ENCODE data around the gene PARVG. TPM values are rescaled to one million over a fixed set of nuclear protein-coding genes. Genes with fewer than 3 reads are reported as not detected.

The PARVG gene
- total RNA-seq, 1 donor from 2014 or later, result 0.34 TPM

DNA sequence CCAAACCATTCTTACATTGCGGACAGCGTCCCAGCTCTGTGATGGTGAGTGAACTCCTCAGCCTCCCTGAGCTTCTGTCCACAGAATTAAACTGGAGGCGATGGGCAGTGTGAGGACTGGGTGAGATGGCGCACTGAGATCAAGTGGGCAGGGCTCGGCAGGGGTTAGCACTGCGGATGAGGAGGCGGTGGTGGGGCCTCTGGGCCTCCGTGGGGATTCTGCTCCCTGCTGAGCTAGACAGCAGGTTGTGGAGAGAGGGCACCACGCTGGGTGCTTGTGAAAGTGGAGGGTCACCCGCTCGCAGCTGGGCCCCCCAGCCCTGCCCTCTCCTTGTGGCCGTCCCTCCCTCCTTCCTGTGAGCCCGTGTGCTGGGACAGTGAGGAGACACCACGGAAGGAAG, 25.6 kb upstream of the PARVG start:
- no peak for DNase-seq

DNA sequence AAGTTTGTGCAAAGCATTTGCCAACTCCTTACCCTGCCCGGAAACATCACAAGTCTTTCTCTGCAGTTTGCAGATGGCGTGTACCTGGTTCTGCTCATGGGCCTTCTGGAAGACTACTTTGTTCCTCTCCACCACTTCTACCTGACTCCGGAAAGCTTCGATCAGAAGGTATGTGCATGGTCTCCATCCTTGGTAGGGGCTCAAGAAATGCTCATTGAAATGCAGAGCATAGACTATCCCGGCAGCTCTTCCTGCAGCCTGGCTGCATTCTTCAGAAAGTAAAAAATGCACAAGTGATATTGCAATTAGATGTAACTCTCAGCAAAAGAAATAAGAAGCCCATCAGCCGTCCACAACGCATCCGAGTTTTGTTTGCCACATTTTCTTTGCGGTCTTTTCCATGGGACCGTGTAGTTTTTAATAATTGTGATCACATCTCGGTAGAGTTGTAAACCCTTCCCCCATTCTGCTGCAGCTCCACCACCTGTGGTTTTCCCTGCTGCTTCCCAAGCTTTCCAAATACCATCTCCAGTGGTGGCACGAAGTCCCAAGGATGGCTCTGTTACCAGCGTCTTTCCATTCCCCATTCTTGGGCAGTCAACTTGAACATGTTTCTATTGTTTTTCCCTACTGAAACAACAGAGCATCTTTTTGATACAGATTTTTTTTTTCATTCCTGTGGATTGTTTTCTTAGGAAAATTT, 22.7 kb upstream of the PARVG start:
- DNase-seq, result no peak

DNA sequence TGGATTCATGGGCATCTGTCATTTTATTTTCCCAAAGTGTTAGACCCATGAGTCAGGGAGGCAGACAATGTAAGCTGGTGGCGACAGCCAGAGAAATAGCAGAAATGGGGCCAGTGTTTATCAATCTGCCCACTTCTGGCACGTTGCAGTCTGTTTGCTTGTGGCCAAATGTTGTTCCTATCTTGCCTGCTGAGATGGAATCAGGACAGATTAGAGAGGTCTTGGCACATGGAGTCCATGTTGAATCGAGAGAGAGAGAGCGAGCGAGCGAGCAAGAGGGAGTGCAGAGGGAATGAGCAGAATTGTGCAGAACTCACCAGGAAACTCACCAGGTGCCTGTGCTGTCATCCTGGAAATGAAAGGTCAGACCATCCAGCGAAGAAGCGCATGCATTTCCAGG, 21.9 kb upstream of the PARVG start:
- no peak for DNase-seq

GRCh38 chr22:44159221-44159620, 21.5 kb upstream of the PARVG start:
- peak; percentile 7 for DNase-seq

- no peak for DNase-seq
Measured at GRCh38 chr22:44159811-44160210, 20.9 kb upstream of the PARVG start.

DNA sequence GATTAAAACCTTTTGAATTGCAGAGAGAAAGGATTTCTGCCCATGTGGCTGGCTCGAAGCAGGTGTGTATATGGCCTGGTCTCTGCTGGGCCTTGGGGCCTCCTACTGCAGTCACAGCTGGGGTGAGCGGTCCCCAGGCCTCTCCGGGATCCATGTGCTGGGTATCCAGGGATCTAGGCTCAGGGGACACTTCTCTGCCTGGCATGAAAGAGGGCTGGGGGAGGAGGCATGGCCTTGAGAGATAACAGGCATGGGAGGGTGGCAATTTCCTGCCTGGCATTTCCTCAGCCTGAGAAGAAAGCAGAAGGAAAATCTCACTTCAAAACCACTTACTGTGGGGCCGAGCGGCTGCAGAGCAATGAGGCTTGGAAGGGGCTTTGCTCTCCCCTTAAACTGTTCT, 20.3 kb upstream of the PARVG start:
- no peak for DNase-seq

DNA sequence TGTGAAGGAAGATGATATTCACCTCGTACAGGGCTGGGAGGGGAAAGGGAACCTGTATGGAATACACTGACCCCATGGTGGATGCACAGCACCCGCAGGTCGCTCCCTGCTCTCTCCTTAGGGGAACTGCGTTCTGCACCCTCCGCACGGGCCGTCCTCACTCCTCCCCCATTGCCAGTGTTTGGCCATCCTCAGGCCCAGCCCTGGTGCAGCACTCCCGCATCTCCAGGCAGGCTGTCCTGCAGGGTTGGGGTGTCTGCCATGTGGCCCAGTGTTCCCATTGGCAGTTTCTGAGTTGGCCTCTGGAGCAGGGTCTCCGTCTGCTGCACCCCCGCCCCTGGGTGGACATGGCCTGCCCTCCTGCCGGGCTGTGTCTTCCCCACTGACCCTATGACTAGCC, 19.1 kb upstream of the PARVG start:
- DNase-seq, result no peak

DNA sequence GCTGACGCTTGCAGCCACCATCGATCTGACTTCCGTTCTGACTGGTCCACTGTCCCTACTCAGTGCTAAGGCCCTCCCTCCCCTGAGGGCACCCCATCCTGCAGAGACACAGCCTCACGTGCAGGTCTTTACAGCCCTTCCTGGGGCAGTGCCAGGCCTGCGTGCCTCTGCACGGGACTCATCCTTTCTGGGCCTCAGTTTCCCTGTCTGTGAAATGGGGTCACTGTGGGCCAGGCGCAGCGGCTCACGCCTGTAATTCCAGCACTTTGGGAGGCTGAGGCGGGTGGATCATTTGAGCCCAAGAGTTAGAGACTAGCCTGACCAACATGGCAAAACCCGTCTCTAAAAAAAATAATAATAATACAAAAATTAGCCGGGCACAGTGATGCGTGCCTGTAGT, 17.8 kb upstream of the PARVG start:
- no peak for DNase-seq

- no peak for DNase-seq
Measured at GRCh38 chr22:44163536-44163935, 17.2 kb upstream of the PARVG start.

- DNase-seq, result no peak
Measured at GRCh38 chr22:44164031-44164430, 16.7 kb upstream of the PARVG start.

DNA sequence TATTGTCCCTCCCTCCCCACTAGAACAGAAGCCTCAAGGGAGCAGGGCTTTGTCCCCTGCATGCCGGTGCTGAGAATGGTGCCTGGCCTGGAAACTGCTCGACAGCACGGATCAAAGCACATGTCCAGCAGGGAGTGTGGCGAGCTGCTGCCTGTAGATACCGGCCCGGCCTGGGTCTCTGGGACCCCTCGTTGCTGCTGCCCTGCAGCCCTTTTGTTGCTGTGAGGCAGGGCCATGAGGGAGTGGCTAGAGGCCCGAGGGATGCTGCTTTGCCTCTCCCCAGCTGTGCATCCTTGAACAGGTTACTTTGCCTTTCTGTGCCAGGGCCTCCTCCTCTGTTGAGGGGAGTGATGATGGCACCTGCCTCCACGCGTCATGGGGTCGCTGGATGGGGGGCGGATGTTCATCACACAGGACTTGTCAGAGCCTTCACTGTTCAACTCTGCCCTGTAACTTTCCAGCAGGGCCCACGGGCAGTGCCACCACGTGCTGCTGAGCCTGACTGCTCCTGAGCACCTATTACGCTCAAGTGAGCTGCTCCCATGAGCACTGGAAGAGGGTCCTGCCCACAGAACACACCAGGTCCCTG, 15.3 kb upstream of the PARVG start:
- DNase-seq, result no peak

DNA sequence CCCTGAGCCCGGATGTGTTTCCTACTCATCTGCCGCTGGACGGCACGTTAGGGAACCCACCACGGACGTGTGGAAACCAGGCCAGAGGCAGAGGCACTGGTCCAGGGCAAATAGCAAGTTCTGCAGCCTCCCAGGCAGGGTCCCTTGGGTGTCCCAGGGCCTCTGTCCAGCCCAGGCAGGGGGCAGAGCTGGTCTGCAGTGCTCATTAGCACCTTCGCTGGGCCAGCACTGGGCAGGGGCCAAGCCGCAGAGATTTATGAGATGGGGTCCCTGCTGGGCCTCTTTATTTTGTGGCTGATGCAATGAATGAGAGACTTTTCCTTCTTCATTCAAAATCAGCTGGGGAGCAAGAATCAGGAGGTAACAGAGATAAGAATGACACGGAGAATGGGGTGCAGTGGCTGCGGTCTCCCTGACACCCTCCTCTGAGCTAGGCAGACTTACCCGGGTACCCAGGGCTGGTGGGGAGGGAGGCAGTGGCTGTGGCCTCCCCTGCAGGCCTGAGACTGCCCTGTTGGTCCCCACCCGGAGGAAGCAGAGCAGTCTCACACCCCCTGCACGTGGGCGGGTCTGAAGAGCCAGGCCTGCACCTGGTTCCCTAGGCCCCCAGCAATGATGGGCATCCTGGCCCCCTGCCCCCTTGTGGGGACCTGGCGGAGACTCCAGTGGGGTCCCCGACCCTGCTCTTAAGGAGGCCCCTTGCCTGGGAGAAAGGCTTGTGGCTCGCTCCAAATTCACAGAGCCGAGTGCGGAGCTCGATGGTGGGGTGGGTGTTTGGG, 14.0 kb upstream of the PARVG start:
- no peak for DNase-seq

DNA sequence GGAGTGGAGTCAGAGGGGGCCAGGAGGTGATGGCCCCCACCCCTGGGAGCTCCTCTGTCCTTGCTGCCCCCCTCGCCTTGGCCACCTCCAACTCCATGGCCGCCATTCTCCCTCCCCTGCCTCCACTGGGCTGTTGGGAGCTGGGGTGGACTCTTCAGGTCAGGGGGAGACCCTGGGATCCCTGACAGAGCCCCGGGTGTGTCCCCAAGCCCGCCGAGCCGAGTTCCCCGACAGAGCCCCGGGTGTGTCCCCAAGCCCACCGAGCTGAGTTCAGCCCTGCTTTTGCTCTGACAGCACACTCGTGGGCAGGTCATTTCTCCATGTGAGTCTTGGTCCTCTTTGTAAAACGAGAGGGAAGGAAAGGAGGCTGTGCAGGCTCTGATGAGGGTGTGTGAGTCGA, 13.2 kb upstream of the PARVG start:
- DNase-seq, result no peak

- DNase-seq, result no peak
Measured at GRCh38 chr22:44168206-44168605, 12.5 kb upstream of the PARVG start.

DNA sequence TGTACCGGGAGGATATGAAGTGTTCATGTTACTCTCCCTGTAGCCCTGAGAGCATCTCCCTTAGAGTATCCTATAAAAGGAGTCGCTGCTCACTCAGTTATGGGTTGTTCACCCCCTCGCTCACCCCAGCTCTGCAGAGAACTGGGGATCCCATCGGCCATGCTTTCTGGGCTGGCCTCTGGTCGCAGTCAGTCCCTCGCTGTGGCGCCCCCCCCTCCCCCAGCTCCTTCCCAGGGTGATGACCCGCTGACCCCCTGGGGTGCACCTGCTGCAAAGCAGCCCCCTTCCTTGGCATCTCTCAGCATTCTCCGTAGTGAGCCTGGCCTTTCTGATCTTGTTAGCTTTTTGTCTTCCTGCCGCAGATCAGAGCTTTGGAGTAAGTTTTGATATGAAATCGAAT, 10.3 kb upstream of the PARVG start:
- DNase-seq, result no peak

DNA sequence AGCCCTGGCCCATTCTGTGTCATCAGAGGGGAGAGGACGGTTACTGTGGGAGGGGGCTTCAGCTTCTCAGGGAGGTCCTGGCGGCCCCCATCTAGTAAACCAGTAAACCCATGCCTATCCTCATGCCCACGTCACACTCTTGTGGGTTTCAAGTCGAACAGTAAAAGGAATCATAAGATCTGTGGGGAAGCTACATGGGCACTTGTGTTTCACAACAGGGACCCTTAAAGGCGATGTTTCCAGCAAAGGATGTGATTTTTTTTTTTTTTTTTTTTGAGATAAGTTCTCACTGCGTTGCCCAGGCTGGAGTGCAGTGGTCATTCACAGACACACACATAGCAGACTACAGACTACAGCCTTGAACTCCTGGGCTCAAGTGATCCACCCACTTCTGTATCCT, 9.2 kb upstream of the PARVG start:
- DNase-seq, result no peak

GRCh38 chr22:44172370-44173108, 8.2 kb upstream of the PARVG start:
- no peak for DNase-seq

GRCh38 chr22:44173154-44173553, 7.6 kb upstream of the PARVG start:
- no peak for DNase-seq

DNA sequence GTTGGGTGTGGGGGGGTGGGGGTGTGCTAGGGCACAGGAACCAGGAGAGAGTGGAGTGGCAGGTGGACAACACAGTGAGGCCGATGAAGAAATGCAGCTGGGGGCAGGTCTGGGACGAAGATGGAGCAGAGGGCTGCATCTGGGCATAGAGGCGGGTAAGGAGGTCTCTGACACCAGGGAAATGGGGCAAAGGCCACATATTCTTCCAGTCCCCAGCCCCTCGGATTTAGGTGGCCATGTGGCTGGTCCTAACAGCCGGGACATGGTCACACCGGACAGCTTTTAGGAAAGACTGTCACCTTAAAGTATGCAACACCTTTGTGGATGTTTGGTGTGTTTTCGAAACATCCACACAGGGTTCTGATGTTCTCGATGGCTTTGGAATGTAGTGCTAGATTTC, 5.0 kb upstream of the PARVG start:
- no peak for DNase-seq

- no peak for DNase-seq
Measured at GRCh38 chr22:44179196-44179988, 1.3 kb upstream of the PARVG start.

- DNase-seq, result no peak
Measured at GRCh38 chr22:44179989-44180705, 578 bp upstream of the PARVG start.

All from dermis blood vessel endothelial cell (primary cell).